Activated T-cell treated with anti-CD3 and anti-CD28 coated beads for 48 hours (primary cell): ENCODE results near the gene SRC.
"Not testable (repeated sequence)": the region's sequence is repeated elsewhere in the genome, so short reads cannot be mapped to it uniquely, and the experiment has no call there.

Experiments
- DNase-seq: peaks from one replicate; pipeline ENCODE4 v3.0.0-alpha.2; 2020; ENCODE audit warnings: low read depth

Gene SRC

GRCh38 chr20:37363221-37364012, 17.5 kb downstream of the SRC start:
- no peak for DNase-seq

- DNase-seq: no peak
Observed at GRCh38 chr20:37364013-37364926, 18.3 kb downstream of the SRC start.

- no peak for DNase-seq
Observed at GRCh38 chr20:37364927-37365272, 19.0 kb downstream of the SRC start.

GRCh38 chr20:37365760-37366638, 20.1 kb downstream of the SRC start:
- no peak for DNase-seq

- no peak for DNase-seq
Observed at GRCh38 chr20:37366743-37367142, 20.8 kb downstream of the SRC start.

GRCh38 chr20:37369846-37370245, 23.9 kb downstream of the SRC start:
- DNase-seq: no peak

- DNase-seq: not testable (repeated sequence)
Observed at GRCh38 chr20:37371845-37372244, 25.9 kb downstream of the SRC start.

- DNase-seq: no peak
Observed at GRCh38 chr20:37372441-37372840, 26.5 kb downstream of the SRC start.

GRCh38 chr20:37373020-37373598, 27.2 kb downstream of the SRC start:
- DNase-seq: no peak

GRCh38 chr20:37375227-37375626, 29.3 kb downstream of the SRC start:
- no peak for DNase-seq

- no peak for DNase-seq
Observed at GRCh38 chr20:37376324-37376723, 30.4 kb downstream of the SRC start.

GRCh38 chr20:37376791-37377190, 30.9 kb downstream of the SRC start:
- no peak for DNase-seq

- DNase-seq: no peak
Observed at GRCh38 chr20:37377346-37378081, 31.6 kb downstream of the SRC start.

- DNase-seq: no peak
Observed at GRCh38 chr20:37378420-37378784, 32.5 kb downstream of the SRC start.

- no peak for DNase-seq
Observed at GRCh38 chr20:37378785-37379598, 33.1 kb downstream of the SRC start.

GRCh38 chr20:37379967-37380828, 34.3 kb downstream of the SRC start:
- DNase-seq: no peak

- no peak for DNase-seq
Observed at GRCh38 chr20:37380864-37381579, 35.1 kb downstream of the SRC start.

- no peak for DNase-seq
Observed at GRCh38 chr20:37381621-37382471, 35.9 kb downstream of the SRC start.
